Stimulated activated CD4-positive, alpha-beta T cell treated with anti-CD3 and anti-CD28 coated beads, Interleukin-2, amount 100 ng/mL, for 48 hours (primary cell): ENCODE data around the gene OR51E2.
A peak's percentile ranks its signal among the peaks of the same experiment; 100 is the strongest.

Experiments
- DNase-seq, 2 donors: peaks; one replicate each; pipeline ENCODE4 v3.0.0-alpha.2; 2020

Gene OR51E2

GRCh38 chr11:4658629-4659445 is 38.8 kb downstream of the OR51E2 start:
- no peak for DNase-seq

DNA sequence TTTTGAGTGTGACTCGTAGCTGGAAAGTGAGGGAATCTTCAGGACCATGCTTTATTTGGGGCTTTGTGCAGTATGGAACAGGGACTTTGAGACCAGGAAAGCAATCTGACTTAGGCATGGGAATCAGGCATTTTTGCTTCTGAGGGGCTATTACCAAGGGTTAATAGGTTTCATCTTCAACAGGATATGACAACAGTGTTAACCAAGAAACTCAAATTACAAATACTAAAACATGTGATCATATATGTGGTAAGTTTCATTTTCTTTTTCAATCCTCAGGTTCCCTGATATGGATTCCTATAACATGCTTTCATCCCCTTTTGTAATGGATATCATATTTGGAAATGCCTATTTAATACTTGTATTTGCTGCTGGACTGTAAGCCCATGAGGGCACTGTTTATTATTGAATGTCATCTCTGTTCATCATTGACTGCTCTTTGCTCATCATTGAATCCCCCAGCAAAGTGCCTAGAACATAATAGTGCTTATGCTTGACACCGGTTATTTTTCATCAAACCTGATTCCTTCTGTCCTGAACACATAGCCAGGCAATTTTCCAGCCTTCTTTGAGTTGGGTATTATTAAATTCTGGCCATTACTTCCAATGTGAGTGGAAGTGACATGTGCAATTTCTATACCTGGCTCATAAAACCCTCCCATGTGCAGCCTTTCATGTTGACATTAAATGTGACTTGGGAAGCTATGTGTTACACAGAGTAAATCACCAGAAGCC is 42.9 kb downstream of the OR51E2 start:
- DNase-seq, result no peak

DNA sequence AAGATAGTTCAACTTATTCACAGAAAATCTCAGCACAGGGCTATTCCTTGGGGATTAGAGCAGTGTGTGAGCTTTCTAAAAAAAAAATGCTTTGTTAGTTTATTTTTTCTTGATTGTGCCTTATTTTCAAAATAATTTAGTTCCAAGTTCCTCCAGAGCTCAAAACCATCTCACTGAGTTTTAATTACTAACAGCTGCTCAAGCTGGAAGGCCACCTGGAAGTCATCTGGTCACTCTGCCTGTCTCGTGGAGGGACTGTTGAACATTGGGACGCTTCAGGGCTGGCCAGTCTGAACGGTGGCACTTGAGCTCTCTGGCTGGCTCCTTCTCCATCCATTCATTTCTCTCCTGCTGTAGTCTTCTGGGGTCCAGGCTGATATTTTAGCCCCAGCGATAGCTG is 49.9 kb downstream of the OR51E2 start:
- DNase-seq, result no peak

DNA sequence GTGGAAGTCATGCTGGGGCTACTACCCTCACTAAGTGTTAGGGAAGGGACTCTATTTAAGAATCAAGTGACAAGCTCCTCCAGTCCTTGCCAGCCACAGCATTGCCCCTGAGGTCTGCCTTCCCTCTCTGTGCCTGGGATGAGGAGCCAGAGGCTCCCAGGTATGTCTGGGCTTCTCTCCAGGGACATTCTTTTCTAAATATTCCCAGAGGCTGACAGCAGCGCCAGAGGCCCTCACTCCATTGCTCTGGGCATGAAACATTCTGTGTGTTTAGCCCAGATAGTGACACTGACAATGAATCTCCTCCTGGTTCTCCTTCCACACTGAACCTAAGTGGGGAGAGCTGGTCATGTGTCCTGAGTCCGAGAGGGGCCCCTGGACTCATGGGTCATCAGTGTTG is 51.7 kb downstream of the OR51E2 start:
- no peak for DNase-seq

DNA sequence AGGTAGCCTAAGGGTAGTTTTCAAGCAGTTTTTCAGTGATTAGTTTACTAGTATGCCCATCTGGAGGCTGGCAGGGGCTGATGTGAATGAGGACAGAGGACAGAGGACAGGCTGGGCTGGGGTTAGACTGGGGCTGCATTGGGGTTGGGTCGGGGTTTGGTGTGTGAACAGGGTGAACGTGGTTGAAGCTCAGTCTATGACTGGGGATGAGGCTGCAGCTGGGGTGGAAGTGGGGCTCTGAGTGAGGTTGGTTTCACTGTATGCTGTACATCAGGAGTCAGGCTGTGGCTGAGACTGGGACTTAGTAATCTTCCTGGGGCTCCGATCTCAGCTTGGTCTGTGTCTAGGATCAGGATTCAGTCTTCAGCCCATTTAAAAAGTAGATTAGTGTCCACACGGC is 53.4 kb downstream of the OR51E2 start:
- no peak for DNase-seq

GRCh38 chr11:4643682-4644081 is 54.0 kb downstream of the OR51E2 start, which contains the start of gene OR51E1:
TSS of gene OR51E1 (plus strand) at chr11:4643982. CDS start at chr11:4652527, 8,545 bp downstream.
- no peak for DNase-seq

DNA sequence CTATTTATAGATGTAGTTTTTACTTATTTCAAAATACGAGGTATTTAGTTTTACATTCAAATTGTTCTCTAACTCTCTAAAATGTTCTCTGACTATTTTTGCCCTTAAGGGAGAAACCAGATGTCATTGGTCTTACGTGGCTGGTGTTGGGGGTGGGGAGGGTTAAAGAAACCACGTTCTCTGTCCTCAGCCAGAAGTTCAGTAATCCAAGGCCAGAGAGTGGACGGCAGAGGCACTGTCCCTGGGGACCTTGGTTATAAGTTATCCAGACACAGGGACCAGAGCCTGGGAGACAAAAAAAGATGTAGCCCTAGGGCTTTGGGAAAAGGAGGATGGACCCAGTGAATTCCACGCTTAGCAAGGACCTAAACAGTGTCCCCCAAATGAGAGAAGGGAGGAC is 54.6 kb downstream of the OR51E2 start:
- DNase-seq, result no peak

DNA sequence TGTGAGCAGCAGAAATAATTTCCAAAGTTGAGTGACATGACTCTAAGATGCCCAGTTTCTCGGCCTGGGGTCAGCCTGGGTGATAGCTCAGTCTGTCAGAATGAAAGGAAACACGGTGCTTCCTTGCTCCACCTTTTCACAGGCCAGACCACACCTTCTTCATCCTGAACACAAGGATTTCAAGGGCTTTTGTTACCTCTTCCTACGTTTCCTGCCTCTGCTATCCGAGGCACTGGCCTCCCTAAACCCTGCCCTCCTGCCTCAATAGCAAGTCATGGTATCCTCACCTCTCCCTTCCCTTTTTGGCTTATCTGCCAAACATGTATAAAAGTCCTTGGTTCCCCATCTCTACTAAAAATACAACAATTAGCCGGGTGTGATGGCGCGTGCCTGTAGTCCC is 55.6 kb downstream of the OR51E2 start:
- DNase-seq, result no peak

DNA sequence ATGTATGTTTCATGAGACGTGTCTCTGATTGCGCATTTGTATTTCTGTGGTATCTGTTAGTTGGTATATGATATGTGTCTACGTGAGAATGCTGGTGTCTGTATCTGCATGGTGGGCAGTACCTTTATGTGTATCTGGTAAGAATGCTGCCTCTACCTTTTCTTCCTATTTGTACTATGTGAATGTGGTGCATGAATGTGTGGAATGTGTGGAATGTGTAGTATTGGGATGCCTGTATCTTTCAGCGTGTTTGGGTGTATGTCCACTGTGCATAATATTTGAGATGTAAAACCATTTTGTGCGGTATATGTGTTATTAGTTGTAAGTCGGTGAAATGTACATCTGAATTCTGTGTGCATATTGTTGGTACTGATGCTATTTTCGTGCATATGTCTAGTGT is 56.2 kb downstream of the OR51E2 start:
- DNase-seq, result no peak

GRCh38 chr11:4639931-4640330 is 57.7 kb downstream of the OR51E2 start:
- no peak for DNase-seq

DNA sequence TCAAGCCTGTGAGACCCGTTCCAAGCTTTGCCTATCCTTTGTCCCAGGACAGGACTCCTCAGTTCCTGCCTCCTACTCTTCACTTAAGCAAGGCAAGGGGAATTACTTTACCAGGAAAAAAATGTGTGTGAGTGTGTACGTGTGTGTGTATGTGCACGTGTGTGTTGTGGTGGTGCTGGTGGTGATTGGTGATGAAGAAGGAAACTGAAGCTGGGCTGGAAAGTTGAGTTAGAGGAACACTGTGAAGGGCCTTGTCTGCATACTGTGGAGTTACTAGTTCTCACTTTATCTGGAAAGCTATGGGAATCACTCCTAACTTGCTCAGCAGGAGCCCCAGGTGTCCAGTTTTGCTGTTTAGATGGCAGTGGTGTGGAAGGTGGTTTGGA is 60.0 kb downstream of the OR51E2 start:
- no peak for DNase-seq

- peak; percentile 66 to 68 for DNase-seq
Observed at GRCh38 chr11:4636962-4637661, 60.5 kb downstream of the OR51E2 start, which contains the start of gene OR51D1. TSS of gene OR51D1 (plus strand) at chr11:4637477. CDS start at chr11:4639791, 2,314 bp downstream.

DNA sequence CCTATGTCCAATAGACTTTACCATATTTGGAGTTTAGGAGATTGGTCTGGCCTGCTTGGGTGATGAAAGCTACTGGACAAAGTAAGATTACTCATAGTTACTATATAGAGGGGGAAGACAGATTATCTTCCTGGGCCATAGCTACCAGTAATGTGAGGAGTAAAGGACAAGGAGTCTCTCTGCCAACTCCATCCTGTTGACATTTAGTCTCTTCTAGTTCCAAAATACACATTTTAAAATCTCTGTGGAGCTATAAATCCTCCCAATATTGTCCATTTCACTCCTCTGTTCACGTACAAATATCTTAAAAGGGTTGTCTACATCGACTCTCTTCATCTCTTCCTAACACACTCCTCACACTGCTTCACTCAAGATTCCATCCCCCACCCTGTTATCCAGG is 61.5 kb downstream of the OR51E2 start:
- DNase-seq, result no peak
